Activated CD8-positive, alpha-beta memory T cell treated with anti-CD3 and anti-CD28 coated beads, Interleukin-2, amount 50 U/mL, for 24 hours (primary cell): ENCODE data around the gene XK.
"Not testable (repeated sequence)": the region's sequence is repeated elsewhere in the genome, so short reads cannot be mapped to it uniquely, and the experiment has no call there.

Experiments used
- DNase-seq: peaks from one replicate; pipeline ENCODE4 v3.0.0-alpha.2; 2020; ENCODE audit errors: extremely low read depth

XK gene

GRCh38 chrX:37754516-37754915 lies 68.9 kb downstream of the XK start:
- no peak for DNase-seq

DNA sequence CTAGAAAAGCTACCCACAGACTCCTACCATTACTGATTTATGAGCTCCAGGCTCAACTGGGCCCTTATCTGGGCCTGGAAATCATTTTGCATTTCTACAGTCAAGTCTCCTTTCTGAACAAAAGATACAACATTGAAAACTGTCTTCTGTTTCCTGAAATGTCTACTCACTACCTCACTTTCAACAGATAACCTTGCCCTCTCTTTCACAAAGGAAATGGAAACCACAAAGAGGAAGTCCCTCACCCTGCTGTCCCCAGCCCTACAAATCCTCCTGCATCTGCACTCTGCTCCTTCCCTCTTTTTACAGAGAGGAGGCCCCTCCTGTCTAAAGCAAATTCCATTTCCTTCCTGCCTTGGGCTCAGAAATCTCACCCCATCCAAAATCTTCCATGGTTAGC lies 69.4 kb downstream of the XK start:
- DNase-seq, result no peak

- DNase-seq, result no peak
Observed at GRCh38 chrX:37757082-37757481, 71.5 kb downstream of the XK start.

DNA sequence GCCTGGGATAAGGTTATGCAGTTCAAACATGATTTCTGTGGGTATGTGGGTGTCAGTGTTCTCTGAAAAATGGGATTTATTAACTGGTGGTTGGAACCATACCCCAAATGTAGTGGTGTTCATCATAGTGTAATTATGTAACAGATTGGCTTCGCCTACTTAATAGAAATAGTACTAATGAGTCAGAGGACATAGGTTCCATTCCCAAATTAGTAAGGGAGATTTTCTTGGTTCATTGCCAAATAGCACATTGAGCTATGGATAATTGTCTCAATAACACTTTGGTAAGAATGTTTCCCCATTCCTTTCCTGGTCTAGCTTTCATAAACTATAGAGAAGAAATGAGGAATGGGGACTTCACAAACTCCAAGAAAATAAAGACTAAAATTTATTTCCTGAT lies 73.8 kb downstream of the XK start:
- DNase-seq, result no peak

GRCh38 chrX:37759878-37760418 lies 74.4 kb downstream of the XK start:
- DNase-seq, result no peak

- no peak for DNase-seq
Observed at GRCh38 chrX:37763400-37763799, 77.8 kb downstream of the XK start.

- DNase-seq, result no peak
Observed at GRCh38 chrX:37765507-37765906, 79.9 kb downstream of the XK start.

- no peak for DNase-seq
Observed at GRCh38 chrX:37767430-37767829, 81.8 kb downstream of the XK start.

- not testable (repeated sequence) for DNase-seq
Observed at GRCh38 chrX:37768866-37769265, 83.3 kb downstream of the XK start.

- DNase-seq, result no peak
Observed at GRCh38 chrX:37776283-37776986, 90.8 kb downstream of the XK start.

- no peak for DNase-seq
Observed at GRCh38 chrX:37776987-37777325, 91.4 kb downstream of the XK start.

DNA sequence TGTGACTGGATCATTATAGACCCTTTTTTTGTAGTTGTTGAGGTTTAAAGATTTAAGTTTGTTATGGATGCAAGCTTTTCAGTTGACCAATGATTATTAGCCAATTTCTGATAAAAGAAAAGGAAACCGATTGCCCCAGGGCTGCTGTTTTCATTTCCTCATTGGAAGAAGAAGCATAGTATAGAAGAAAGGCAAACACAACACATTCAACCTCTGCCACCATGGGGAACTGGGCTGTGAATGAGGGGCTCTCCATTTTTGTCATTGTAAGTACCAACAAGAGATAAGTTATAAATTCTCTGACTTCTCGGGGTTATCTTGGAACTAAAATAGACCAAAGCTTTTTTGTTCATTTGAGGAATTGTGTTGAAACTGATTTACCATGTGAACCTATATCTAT lies 94.3 kb downstream of the XK start, which contains the start of gene CYBB:
Gene CYBB (plus strand): TSS at position 203 of the 400 bp plus-strand sequence. CDS start 19 bp downstream, at position 222.
- no peak for DNase-seq

- DNase-seq, result no peak
Observed at GRCh38 chrX:37781081-37781480, 95.5 kb downstream of the XK start.
